ENCODE results near the gene PAX1. TPM values are rescaled to one million over a fixed set of nuclear protein-coding genes. Genes with fewer than 3 reads are reported as not detected.

The PAX1 gene
- total RNA-seq, 8 experiments from 2014 or later: 0.08 to 0.78 (median 0.33) TPM; not detected in 2

Other genes starting within 250 kb of the PAX1 start
- gene NKX2-2, start 191.6 kb upstream of the PAX1 start, total RNA-seq: 1 to 10 TPM in 1 of 8 experiments, under 1 TPM in 4, not detected in 3; 0.05 to 3.8 (median 0.15) TPM

Measured in motor neuron (in vitro differentiated cells).